ENCODE measurements around the gene GPT2. TPM values are rescaled to one million over a fixed set of nuclear protein-coding genes. Genes with fewer than 3 reads are reported as not detected.
"Not testable (repeated sequence)": the region's sequence is repeated elsewhere in the genome, so short reads cannot be mapped to it uniquely, and the experiment has no call there.

The GPT2 gene
- total RNA-seq, 1 donor, result 15.6 TPM

GRCh38 chr16:46858151-46858550, 26.0 kb upstream of the GPT2 start:
- TF ChIP-seq, protein P1, sequence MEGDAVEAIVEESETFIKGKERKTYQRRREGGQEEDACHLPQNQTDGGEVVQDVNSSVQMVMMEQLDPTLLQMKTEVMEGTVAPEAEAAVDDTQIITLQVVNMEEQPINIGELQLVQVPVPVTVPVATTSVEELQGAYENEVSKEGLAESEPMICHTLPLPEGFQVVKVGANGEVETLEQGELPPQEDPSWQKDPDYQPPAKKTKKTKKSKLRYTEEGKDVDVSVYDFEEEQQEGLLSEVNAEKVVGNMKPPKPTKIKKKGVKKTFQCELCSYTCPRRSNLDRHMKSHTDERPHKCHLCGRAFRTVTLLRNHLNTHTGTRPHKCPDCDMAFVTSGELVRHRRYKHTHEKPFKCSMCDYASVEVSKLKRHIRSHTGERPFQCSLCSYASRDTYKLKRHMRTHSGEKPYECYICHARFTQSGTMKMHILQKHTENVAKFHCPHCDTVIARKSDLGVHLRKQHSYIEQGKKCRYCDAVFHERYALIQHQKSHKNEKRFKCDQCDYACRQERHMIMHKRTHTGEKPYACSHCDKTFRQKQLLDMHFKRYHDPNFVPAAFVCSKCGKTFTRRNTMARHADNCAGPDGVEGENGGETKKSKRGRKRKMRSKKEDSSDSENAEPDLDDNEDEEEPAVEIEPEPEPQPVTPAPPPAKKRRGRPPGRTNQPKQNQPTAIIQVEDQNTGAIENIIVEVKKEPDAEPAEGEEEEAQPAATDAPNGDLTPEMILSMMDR (IDR thresholded peaks at IDR 0.05; ENCODE audit: extremely low read depth, low read depth, low read length), result no peak
- no peak overlapping the region for H2AFZ ChIP-seq (ENCODE audit: low read length)
- no peaks in the 10 kb centered on the region for H3K36me3 ChIP-seq (ENCODE audit: insufficient read depth, low read length)
- H3K4me2 ChIP-seq (ENCODE audit: insufficient read depth, low read length), result no peak overlapping the region
- no peaks in the 10 kb centered on the region for H3K79me2 ChIP-seq (ENCODE audit: insufficient read depth, low read length)
- no peaks in the 10 kb centered on the region for H3K27me3 ChIP-seq (ENCODE audit: insufficient read depth, low read length)
- H3K4me3 ChIP-seq (ENCODE audit: insufficient read depth, low read length), result no peak overlapping the region
- no peak for DNase-seq (ENCODE audit: insufficient read length, low spot score, missing footprints)
- H3K9me3 ChIP-seq (ENCODE audit: low read depth, low read length), result no peaks in the 10 kb centered on the region
- H3K27ac ChIP-seq (ENCODE audit: low read depth, low read length), result no peak overlapping the region
- H3K4me1 ChIP-seq (ENCODE audit: insufficient read depth, low read length), result peaks cover 7% of the 10 kb centered on the region
- H4K20me1 ChIP-seq (ENCODE audit: insufficient read depth, low read length), result no peaks in the 10 kb centered on the region

- DNase-seq (ENCODE audit: insufficient read length, low spot score, missing footprints), result peak; percentile 92
- H3K36me3 ChIP-seq (ENCODE audit: insufficient read depth, low read length), result no peaks in the 10 kb centered on the region
- H3K27me3 ChIP-seq (ENCODE audit: insufficient read depth, low read length), result no peaks in the 10 kb centered on the region
- peak overlapping the region; percentile 47 for H3K27ac ChIP-seq (ENCODE audit: low read depth, low read length)
- H2AFZ ChIP-seq (ENCODE audit: low read length), result peak overlapping the region; percentile 76
- H3K4me2 ChIP-seq (ENCODE audit: insufficient read depth, low read length), result no peak overlapping the region
- TF ChIP-seq, protein P1 (IDR thresholded peaks at IDR 0.05; ENCODE audit: extremely low read depth, low read depth, low read length), result no peak
- peaks cover 7% of the 10 kb centered on the region for H3K4me1 ChIP-seq (ENCODE audit: insufficient read depth, low read length)
- H3K4me3 ChIP-seq (ENCODE audit: insufficient read depth, low read length), result no peak overlapping the region
- H3K79me2 ChIP-seq (ENCODE audit: insufficient read depth, low read length), result no peaks in the 10 kb centered on the region
- no peaks in the 10 kb centered on the region for H4K20me1 ChIP-seq (ENCODE audit: insufficient read depth, low read length)
- no peaks in the 10 kb centered on the region for H3K9me3 ChIP-seq (ENCODE audit: low read depth, low read length)
Observed at GRCh38 chr16:46859719-46860152, 24.4 kb upstream of the GPT2 start.

GRCh38 chr16:46862555-46863447, 21.4 kb upstream of the GPT2 start:
- Histone ChIP-seq H3K9me3 (ENCODE audit: low read depth, low read length) (no peaks in the 10 kb centered on the region), H3K36me3 (ENCODE audit: insufficient read depth, low read length) (no peaks in the 10 kb centered on the region), H3K4me2 (ENCODE audit: insufficient read depth, low read length) (no peak overlapping the region), H3K4me3 (ENCODE audit: insufficient read depth, low read length) (no peak overlapping the region), H4K20me1 (ENCODE audit: insufficient read depth, low read length) (no peaks in the 10 kb centered on the region), H3K27me3 (ENCODE audit: insufficient read depth, low read length) (no peaks in the 10 kb centered on the region), H3K27ac (ENCODE audit: low read depth, low read length) (no peak overlapping the region), H3K4me1 (ENCODE audit: insufficient read depth, low read length) (peaks cover 7% of the 10 kb centered on the region), H3K79me2 (ENCODE audit: insufficient read depth, low read length) (no peaks in the 10 kb centered on the region), H2AFZ (ENCODE audit: low read length) (peak overlapping the region; percentile 41)
- no peak for DNase-seq (ENCODE audit: insufficient read length, low spot score, missing footprints)
- TF ChIP-seq, protein P1 (IDR thresholded peaks at IDR 0.05; ENCODE audit: extremely low read depth, low read depth, low read length), result no peak

- H4K20me1 ChIP-seq (ENCODE audit: insufficient read depth, low read length), result no peaks in the 10 kb centered on the region
- no peaks in the 10 kb centered on the region for H3K36me3 ChIP-seq (ENCODE audit: insufficient read depth, low read length)
- H3K27me3 ChIP-seq (ENCODE audit: insufficient read depth, low read length), result no peaks in the 10 kb centered on the region
- no peak for DNase-seq (ENCODE audit: insufficient read length, low spot score, missing footprints)
- H3K4me2 ChIP-seq (ENCODE audit: insufficient read depth, low read length), result no peak overlapping the region
- H3K79me2 ChIP-seq (ENCODE audit: insufficient read depth, low read length), result no peaks in the 10 kb centered on the region
- H3K4me3 ChIP-seq (ENCODE audit: insufficient read depth, low read length), result no peak overlapping the region
- no peak overlapping the region for H3K27ac ChIP-seq (ENCODE audit: low read depth, low read length)
- H3K9me3 ChIP-seq (ENCODE audit: low read depth, low read length), result no peaks in the 10 kb centered on the region
- H2AFZ ChIP-seq (ENCODE audit: low read length), result no peak overlapping the region
- no peaks in the 10 kb centered on the region for H3K4me1 ChIP-seq (ENCODE audit: insufficient read depth, low read length)
- TF ChIP-seq, protein P1 (IDR thresholded peaks at IDR 0.05; ENCODE audit: extremely low read depth, low read depth, low read length), result no peak
Observed at GRCh38 chr16:46866286-46866685, 17.9 kb upstream of the GPT2 start.

DNA sequence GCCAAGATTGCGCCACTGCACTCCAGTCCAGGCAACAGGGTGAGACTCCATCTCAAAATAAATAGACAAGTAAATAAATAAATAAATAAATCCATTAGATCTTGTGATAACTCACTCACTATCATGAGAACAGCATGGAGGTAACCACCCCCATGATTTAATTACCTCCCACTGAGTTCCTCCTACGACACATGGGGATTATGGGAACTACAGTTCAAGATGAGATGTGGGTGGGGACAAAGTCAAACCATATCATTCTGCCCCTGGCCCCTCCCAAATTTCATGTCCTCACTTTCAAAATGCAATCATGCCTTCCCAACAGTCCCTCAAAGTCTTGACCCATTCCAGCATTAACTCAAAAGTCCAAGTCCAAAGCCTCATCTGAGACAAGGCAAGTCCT, 16.7 kb upstream of the GPT2 start:
- DNase-seq (ENCODE audit: insufficient read length, low spot score, missing footprints); H3K4me1 ChIP-seq (ENCODE audit: insufficient read depth, low read length); H3K36me3 ChIP-seq (ENCODE audit: insufficient read depth, low read length); H3K9me3 ChIP-seq (ENCODE audit: low read depth, low read length); H3K27ac ChIP-seq (ENCODE audit: low read depth, low read length); H3K27me3 ChIP-seq (ENCODE audit: insufficient read depth, low read length); H4K20me1 ChIP-seq (ENCODE audit: insufficient read depth, low read length); H3K4me2 ChIP-seq (ENCODE audit: insufficient read depth, low read length); H3K4me3 ChIP-seq (ENCODE audit: insufficient read depth, low read length); H2AFZ ChIP-seq (ENCODE audit: low read length); H3K79me2 ChIP-seq (ENCODE audit: insufficient read depth, low read length): not testable (repeated sequence)

DNA sequence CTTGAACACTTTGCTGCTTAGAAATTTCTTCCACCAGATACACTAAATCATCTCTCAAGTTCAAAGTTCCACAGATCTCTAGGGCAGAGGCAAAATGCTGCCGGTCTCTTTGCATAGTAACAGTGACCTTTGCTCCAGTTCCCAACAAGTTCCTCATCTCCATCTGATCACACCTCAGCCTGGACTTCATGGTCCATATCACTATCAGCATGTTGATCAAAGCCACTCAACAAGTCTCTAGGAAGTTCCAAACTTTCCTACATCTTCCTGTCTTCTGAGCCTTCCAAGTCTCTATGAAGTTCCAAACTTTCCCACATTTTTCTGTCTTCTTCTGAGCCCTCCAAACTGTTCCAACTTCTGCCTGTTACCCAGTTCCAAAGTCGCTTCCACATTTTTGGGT, 15.3 kb upstream of the GPT2 start:
- not testable (repeated sequence) for H2AFZ ChIP-seq (ENCODE audit: low read length); H3K27me3 ChIP-seq (ENCODE audit: insufficient read depth, low read length); H4K20me1 ChIP-seq (ENCODE audit: insufficient read depth, low read length); H3K27ac ChIP-seq (ENCODE audit: low read depth, low read length); H3K4me1 ChIP-seq (ENCODE audit: insufficient read depth, low read length); H3K4me2 ChIP-seq (ENCODE audit: insufficient read depth, low read length); H3K79me2 ChIP-seq (ENCODE audit: insufficient read depth, low read length); H3K9me3 ChIP-seq (ENCODE audit: low read depth, low read length); H3K36me3 ChIP-seq (ENCODE audit: insufficient read depth, low read length); H3K4me3 ChIP-seq (ENCODE audit: insufficient read depth, low read length); DNase-seq (ENCODE audit: insufficient read length, low spot score, missing footprints)

All from osteoblast (primary cell).